Endodermal cell (in vitro differentiated cells): ENCODE results near the gene RANBP1. TPM values are rescaled to one million over a fixed set of nuclear protein-coding genes. Genes with fewer than 3 reads are reported as not detected.

ENCODE experiments used
- DNase-seq: peaks from one replicate; pipeline ENCODE4 v3.0.0-alpha.2; 2017
- H3K27ac ChIP-seq: 2 replicates; pipeline ENCODE4 v1.5.1; 2013; ENCODE audit warnings: mild to moderate bottlenecking, low read depth, low read length, moderate library complexity
- H3K27me3 ChIP-seq: 2 replicates; pipeline ENCODE4 v1.6.1; 2013; ENCODE audit warnings: mild to moderate bottlenecking, low read length, moderate library complexity; ENCODE audit not compliant: insufficient read depth, control insufficient read depth, poor library complexity, severe bottlenecking
- H3K36me3 ChIP-seq: 2 replicates; pipeline ENCODE4 v1.7.0; 2013; ENCODE audit warnings: mild to moderate bottlenecking, low read length, moderate library complexity; ENCODE audit not compliant: control insufficient read depth, insufficient read depth
- H3K4me1 ChIP-seq: one replicate; pipeline ENCODE4 v1.7.0; 2013; ENCODE audit warnings: low read length; ENCODE audit not compliant: control insufficient read depth, insufficient read depth
- H3K4me3 ChIP-seq: 2 replicates; pipeline ENCODE4 v1.5.1; 2013; ENCODE audit warnings: mild to moderate bottlenecking, low read length, moderate library complexity
- H3K9ac ChIP-seq: 2 replicates; pipeline ENCODE4 v1.6.1; 2013; ENCODE audit warnings: mild to moderate bottlenecking, low read length, moderate library complexity; ENCODE audit not compliant: poor library complexity, severe bottlenecking; ENCODE audit errors: extremely low read depth
- H3K9me3 ChIP-seq: 2 replicates; pipeline ENCODE4 v1.6.1; 2013; ENCODE audit warnings: mild to moderate bottlenecking, low read length, moderate library complexity; ENCODE audit not compliant: control insufficient read depth
- H3K27ac Mint-ChIP-seq: 2 replicates; pipeline ENCODE4 v1.8.0; 2020; ENCODE audit warnings: mixed read lengths
- H3K27me3 Mint-ChIP-seq: 2 replicates; pipeline ENCODE4 v1.8.0; 2021; ENCODE audit warnings: mild to moderate bottlenecking, mixed read lengths; ENCODE audit not compliant: insufficient read depth
- H3K36me3 Mint-ChIP-seq: 2 replicates; pipeline ENCODE4 v1.8.0; 2020; ENCODE audit warnings: low read depth, mixed read lengths
- H3K4me1 Mint-ChIP-seq: 2 replicates; pipeline ENCODE4 v1.8.0; 2020; ENCODE audit warnings: mixed read lengths
- H3K4me3 Mint-ChIP-seq: 2 replicates; pipeline ENCODE4 v1.8.0; 2020; ENCODE audit warnings: mild to moderate bottlenecking, moderate library complexity, mixed read lengths
- H3K9me3 Mint-ChIP-seq: 2 replicates; pipeline ENCODE4 v1.8.0; 2020; ENCODE audit warnings: mild to moderate bottlenecking, mixed read lengths
- CTCF ChIP-seq: fragments of 200-600 bp; sonication (generic); conservative IDR thresholded peaks from 2 replicates; pipeline ENCODE4 v1.5.0; 2021; ENCODE audit warnings: antibody characterized with exemption, mild to moderate bottlenecking
- WGBS, 2 experiments: methylation state at CpG; one replicate each; pipeline versions ENCODE4 v1.1.5 to v1.1.7; 2013; ENCODE audit warnings: missing lambda C conversion rate in 2 of 2, mixed read lengths in 1 of 2; ENCODE audit not compliant: insufficient coverage in 1 of 2, insufficient read length in 1 of 2; 5-methylcytosine and 5-hydroxymethylcytosine counted together
- total RNA-seq, 2 donors: library from RNA; stranded (reverse); fragmentation: NEBNext Ultra II Directional in 1 of 2; extraction: Animal tissue kit (Norgen Biotek cat#: 25700) in 1 of 2; gene quantifications; 2 replicates in 1 of 2; 3 replicates in 1 of 2; pipeline ENCODE4 v1.2.1, GENCODE V29; 2021

The RANBP1 gene
- total RNA-seq, 2 donors from 2014 or later, result 320 to 415 TPM

GRCh38 chr22:20109411-20110358 is 6.2 kb upstream of the RANBP1 start:
- H3K27me3 ChIP-seq, result no peaks in the 10 kb centered on the region
- Mint-ChIP-seq H3K27ac (peak overlapping the region; percentile 55), H3K9me3 (no peaks in the 10 kb centered on the region), H3K27me3 (no peaks in the 10 kb centered on the region), H3K4me3 (no peak overlapping the region), H3K36me3 (peaks cover 43% of the 10 kb centered on the region), H3K4me1 (no peaks in the 10 kb centered on the region)
- H3K36me3 ChIP-seq, result peaks cover 71% of the 10 kb centered on the region
- H3K9me3 ChIP-seq, result no peaks in the 10 kb centered on the region
- TF ChIP-seq CTCF, result no peak
- no peak for DNase-seq
- peak overlapping the region; percentile 44 for H3K27ac ChIP-seq
- H3K4me1 ChIP-seq, result no peaks in the 10 kb centered on the region
- WGBS, 2 experiments, result 92 to 96% methylated on average over 19 to 23 of the region's 23 CpGs
- no peak overlapping the region for H3K4me3 ChIP-seq
- H3K9ac ChIP-seq, result no peak overlapping the region

- 94 to 95% methylated on average over 8 to 9 of the region's 9 CpGs for WGBS, 2 experiments
- Mint-ChIP-seq H3K27me3 (no peaks in the 10 kb centered on the region), H3K27ac (peak overlapping the region; percentile 55), H3K9me3 (no peaks in the 10 kb centered on the region), H3K4me1 (no peaks in the 10 kb centered on the region), H3K36me3 (peaks cover 45% of the 10 kb centered on the region), H3K4me3 (no peak overlapping the region)
- H3K4me3 ChIP-seq, result no peak overlapping the region
- no peaks in the 10 kb centered on the region for H3K27me3 ChIP-seq
- H3K27ac ChIP-seq, result peak overlapping the region; percentile 49
- no peaks in the 10 kb centered on the region for H3K4me1 ChIP-seq
- TF ChIP-seq CTCF, result no peak
- H3K9ac ChIP-seq, result no peak overlapping the region
- H3K36me3 ChIP-seq, result peaks cover 69% of the 10 kb centered on the region
- no peaks in the 10 kb centered on the region for H3K9me3 ChIP-seq
- DNase-seq, result no peak
These were observed 5.4 kb upstream of the RANBP1 start for GRCh38 chr22:20110359-20110985.

DNA sequence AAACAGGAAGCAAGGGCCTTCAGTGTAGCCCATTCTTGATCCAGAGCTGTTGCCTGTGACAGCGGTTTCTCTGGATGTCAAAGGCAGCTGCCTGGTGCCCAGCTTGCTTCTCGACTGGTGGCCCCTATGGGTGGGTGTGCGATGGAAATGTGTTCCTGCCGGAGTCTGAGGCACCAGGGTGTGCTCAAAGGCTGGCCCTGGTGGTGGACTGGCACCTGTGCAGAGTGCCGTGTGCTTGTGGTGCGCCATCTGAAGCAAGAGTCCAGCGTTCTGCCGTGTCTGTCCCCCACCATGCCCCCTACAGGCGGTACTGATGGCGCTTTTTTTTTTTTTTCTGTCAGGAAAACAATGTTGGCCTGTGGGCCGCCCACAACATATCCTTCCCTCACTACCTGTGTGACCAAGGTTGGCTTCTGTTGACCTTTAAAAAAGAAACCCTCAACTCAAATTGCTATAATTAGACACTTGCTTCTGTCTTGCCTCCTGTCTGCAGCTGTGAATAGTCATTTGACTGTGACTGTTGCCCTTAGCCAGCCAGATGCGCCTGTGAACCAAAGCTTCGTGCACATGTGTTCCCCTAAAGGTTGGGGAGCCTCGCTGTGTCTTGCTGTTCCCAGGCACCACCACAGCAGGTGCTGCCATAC is 4.7 kb upstream of the RANBP1 start:
- Mint-ChIP-seq H3K36me3 (peaks cover 44% of the 10 kb centered on the region), H3K27ac (peak overlapping the region; percentile 75), H3K27me3 (no peaks in the 10 kb centered on the region), H3K9me3 (no peaks in the 10 kb centered on the region), H3K4me1 (no peaks in the 10 kb centered on the region), H3K4me3 (no peak overlapping the region)
- peak; percentile 76 for TF ChIP-seq CTCF
- H3K9ac ChIP-seq, result no peak overlapping the region
- H3K27ac ChIP-seq, result peak overlapping the region; percentile 49
- H3K4me1 ChIP-seq, result no peaks in the 10 kb centered on the region
- H3K4me3 ChIP-seq, result no peak overlapping the region
- H3K9me3 ChIP-seq, result no peaks in the 10 kb centered on the region
- H3K36me3 ChIP-seq, result peaks cover 66% of the 10 kb centered on the region
- no peaks in the 10 kb centered on the region for H3K27me3 ChIP-seq
- peak; percentile 76 for DNase-seq
- 72 to 87% methylated on average over 10 to 14 of the region's 14 CpGs for WGBS, 2 experiments
